Type B pancreatic cell (in vitro differentiated cells): Measurements from ENCODE around the gene HACD1. TPM values are rescaled to one million over a fixed set of nuclear protein-coding genes. Genes with fewer than 3 reads are reported as not detected.

Source experiments
- DNase-seq: peaks from one replicate; pipeline ENCODE4 v3.0.0; 2021; ENCODE audit warnings: mixed read lengths; ENCODE audit not compliant: unreplicated experiment; ENCODE audit errors: extremely low spot score
- H3K27ac Mint-ChIP-seq: 2 replicates; pipeline ENCODE4 v1.8.0; 2021; ENCODE audit warnings: mild to moderate bottlenecking, mixed read lengths
- H3K27me3 Mint-ChIP-seq: 2 replicates; pipeline ENCODE4 v1.8.0; 2021; ENCODE audit warnings: mixed read lengths
- H3K36me3 Mint-ChIP-seq: 2 replicates; pipeline ENCODE4 v1.8.0; 2021; ENCODE audit warnings: mixed read lengths
- H3K4me1 Mint-ChIP-seq: one replicate; pipeline ENCODE4 v1.8.0; 2021; ENCODE audit warnings: mixed read lengths; ENCODE audit not compliant: unreplicated experiment
- H3K4me3 Mint-ChIP-seq: 2 replicates; pipeline ENCODE4 v1.8.0; 2021; ENCODE audit warnings: mild to moderate bottlenecking, mixed read lengths
- H3K9me3 Mint-ChIP-seq: 2 replicates; pipeline ENCODE4 v1.8.0; 2021; ENCODE audit warnings: mixed read lengths
- CTCF ChIP-seq: fragments of 200-600 bp; sonication (generic); conservative IDR thresholded peaks from 2 replicates; pipeline ENCODE4 v1.5.0; 2021; ENCODE audit warnings: antibody characterized with exemption, mild to moderate bottlenecking
- total RNA-seq: library from RNA; stranded (reverse); gene quantifications from 2 replicates; pipeline ENCODE4 v1.2.1, GENCODE V29; 2021; ENCODE audit warnings: low replicate concordance

The HACD1 gene
- total RNA-seq, 1 donor from 2014 or later = 16.4 TPM

- H3K4me3 Mint-ChIP-seq = no peak overlapping the region
- no peak overlapping the region for H3K27ac Mint-ChIP-seq
- TF ChIP-seq CTCF = no peak
- no peak for DNase-seq
- peaks cover 10% of the 10 kb centered on the region for H3K9me3 Mint-ChIP-seq
- no peaks in the 10 kb centered on the region for H3K4me1 Mint-ChIP-seq
- H3K36me3 Mint-ChIP-seq = peaks cover 5% of the 10 kb centered on the region
- peaks cover 3% of the 10 kb centered on the region for H3K27me3 Mint-ChIP-seq
These were observed 40.4 kb downstream of the HACD1 start for GRCh38 chr10:17576768-17577167.

- Mint-ChIP-seq H3K4me1 (peaks cover 5% of the 10 kb centered on the region), H3K9me3 (no peaks in the 10 kb centered on the region), H3K36me3 (no peaks in the 10 kb centered on the region), H3K27me3 (no peaks in the 10 kb centered on the region), H3K27ac (no peak overlapping the region), H3K4me3 (no peak overlapping the region)
- TF ChIP-seq CTCF = no peak
- DNase-seq = no peak
These were observed 52.3 kb downstream of the HACD1 start for GRCh38 chr10:17564911-17565310.

GRCh38 chr10:17563452-17563851 lies 53.7 kb downstream of the HACD1 start:
- Mint-ChIP-seq H3K27ac (no peak overlapping the region), H3K27me3 (no peaks in the 10 kb centered on the region), H3K4me1 (peaks cover 5% of the 10 kb centered on the region), H3K36me3 (no peaks in the 10 kb centered on the region), H3K9me3 (no peaks in the 10 kb centered on the region), H3K4me3 (no peak overlapping the region)
- DNase-seq = no peak
- no peak for TF ChIP-seq CTCF

GRCh38 chr10:17562614-17563013 lies 54.6 kb downstream of the HACD1 start:
- no peak overlapping the region for H3K4me3 Mint-ChIP-seq
- H3K9me3 Mint-ChIP-seq = no peaks in the 10 kb centered on the region
- no peaks in the 10 kb centered on the region for H3K36me3 Mint-ChIP-seq
- TF ChIP-seq CTCF = no peak
- H3K4me1 Mint-ChIP-seq = peaks cover 5% of the 10 kb centered on the region
- no peak for DNase-seq
- H3K27ac Mint-ChIP-seq = no peak overlapping the region
- H3K27me3 Mint-ChIP-seq = no peaks in the 10 kb centered on the region

GRCh38 chr10:17561111-17561510 lies 56.1 kb downstream of the HACD1 start:
- H3K27ac Mint-ChIP-seq = no peak overlapping the region
- H3K36me3 Mint-ChIP-seq = no peaks in the 10 kb centered on the region
- no peak for DNase-seq
- H3K27me3 Mint-ChIP-seq = no peaks in the 10 kb centered on the region
- peaks cover 5% of the 10 kb centered on the region for H3K4me1 Mint-ChIP-seq
- H3K9me3 Mint-ChIP-seq = no peaks in the 10 kb centered on the region
- no peak for TF ChIP-seq CTCF
- H3K4me3 Mint-ChIP-seq = no peak overlapping the region

- no peak for DNase-seq
- no peaks in the 10 kb centered on the region for H3K27me3 Mint-ChIP-seq
- no peak for TF ChIP-seq CTCF
- H3K4me3 Mint-ChIP-seq = no peak overlapping the region
- peaks cover 1% of the 10 kb centered on the region for H3K4me1 Mint-ChIP-seq
- H3K36me3 Mint-ChIP-seq = no peaks in the 10 kb centered on the region
- no peaks in the 10 kb centered on the region for H3K9me3 Mint-ChIP-seq
- H3K27ac Mint-ChIP-seq = no peak overlapping the region
These were observed 59.7 kb downstream of the HACD1 start for GRCh38 chr10:17557459-17557858.
